ENCODE results near the gene SMC1B. TPM values are rescaled to one million over a fixed set of nuclear protein-coding genes. Genes with fewer than 3 reads are reported as not detected.
A peak's percentile ranks its signal among the peaks of the same experiment; 100 is the strongest.

The SMC1B gene
- total RNA-seq, 2 experiments from 2014 or later, result 1.8 TPM

GRCh38 chr22:45318558-45319323, 94.7 kb downstream of the SMC1B start:
- ChIA-PET CTCF (no interaction called here), POLR2A (interaction anchor here (0.7 to 2.0 kb wide), 5 partner anchors 8 to 155 kb away, joined by 3 to 6 read pairs (median 4); partner anchors contain the start of genes NUP50, RIBC2 and SMC1B)
- Mint-ChIP-seq H3K27ac (peak overlapping the region; percentile 97), H3K4me3 (peak overlapping the region; percentile 75), H3K4me1 (ENCODE audit: low read depth) (peaks cover 69% of the 10 kb centered on the region), H3K27me3 (no peaks in the 10 kb centered on the region), H3K9me3 (no peaks in the 10 kb centered on the region), H3K36me3 (ENCODE audit: low read depth) (peaks cover 8% of the 10 kb centered on the region)
- intact Hi-C loops (cut with micrococcal nuclease), result no loop called here
- no peak for TF ChIP-seq CTCF (IDR thresholded peaks at IDR 0.05)
- peak; percentile 77 for DNase-seq
- ATAC-seq, result peak; percentile 70

- DNase-seq (peak; percentile 97), ATAC-seq (peak; percentile 84)
- ChIA-PET POLR2A (interaction anchor here (1.0 to 2.0 kb wide), 2 partner anchors 96 to 154 kb away, joined by 4 to 6 read pairs; partner anchors contain the start of genes NUP50, RIBC2 and SMC1B), CTCF (no interaction called here)
- no peak for TF ChIP-seq CTCF (IDR thresholded peaks at IDR 0.05)
- peak overlapping the region; percentile 97 for H3K27ac Mint-ChIP-seq
- H3K36me3 Mint-ChIP-seq (ENCODE audit: low read depth), result peaks cover 3% of the 10 kb centered on the region
- H3K27me3 Mint-ChIP-seq, result no peaks in the 10 kb centered on the region
- intact Hi-C loops (cut with micrococcal nuclease), result no loop called here
- no peaks in the 10 kb centered on the region for H3K9me3 Mint-ChIP-seq
- peak overlapping the region; percentile 75 for H3K4me3 Mint-ChIP-seq
- H3K4me1 Mint-ChIP-seq (ENCODE audit: low read depth), result peaks cover 67% of the 10 kb centered on the region
Measured at GRCh38 chr22:45318168-45318557, 95.2 kb downstream of the SMC1B start.

- H3K4me1 Mint-ChIP-seq (ENCODE audit: low read depth), result peaks cover 71% of the 10 kb centered on the region
- no peak for TF ChIP-seq CTCF (IDR thresholded peaks at IDR 0.05)
- DNase-seq (peak; percentile 37), ATAC-seq (peak; percentile 4)
- intact Hi-C loops (cut with micrococcal nuclease), result no loop called here
- H3K9me3 Mint-ChIP-seq, result no peaks in the 10 kb centered on the region
- ChIA-PET POLR2A (interaction anchor here (1.0 to 2.0 kb wide), 2 partner anchors 96 to 154 kb away, joined by 4 to 6 read pairs; partner anchors contain the start of genes NUP50, RIBC2 and SMC1B), CTCF (no interaction called here)
- H3K27ac Mint-ChIP-seq, result peak overlapping the region; percentile 97
- H3K36me3 Mint-ChIP-seq (ENCODE audit: low read depth), result peaks cover 4% of the 10 kb centered on the region
- H3K27me3 Mint-ChIP-seq, result no peaks in the 10 kb centered on the region
- H3K4me3 Mint-ChIP-seq, result peak overlapping the region; percentile 75
Measured at GRCh38 chr22:45317551-45318167, 95.7 kb downstream of the SMC1B start.

- H3K4me3 Mint-ChIP-seq, result no peak overlapping the region
- intact Hi-C loops (cut with micrococcal nuclease), result no loop called here
Measured at GRCh38 chr22:45316796-45317526, 96.4 kb downstream of the SMC1B start.

More at GRCh38 chr22:45316796-45317526, 96.4 kb downstream of the SMC1B start:
- ATAC-seq (no peak), DNase-seq (no peak)
- ChIA-PET CTCF (no interaction called here), POLR2A (interaction anchor here (1.5 to 2.0 kb wide), 2 partner anchors 96 to 153 kb away, joined by 5 to 6 read pairs; partner anchors contain the start of genes NUP50, RIBC2 and SMC1B)
- H3K27ac Mint-ChIP-seq, result peak overlapping the region; percentile 97
- no peak for TF ChIP-seq CTCF (IDR thresholded peaks at IDR 0.05)
- peaks cover 5% of the 10 kb centered on the region for H3K36me3 Mint-ChIP-seq (ENCODE audit: low read depth)
- no peaks in the 10 kb centered on the region for H3K9me3 Mint-ChIP-seq
- peaks cover 76% of the 10 kb centered on the region for H3K4me1 Mint-ChIP-seq (ENCODE audit: low read depth)
- no peaks in the 10 kb centered on the region for H3K27me3 Mint-ChIP-seq

All from activated CD8-positive, alpha-beta T cell treated with anti-CD3 and anti-CD28 coated beads for 36 hours (primary cell).